GM12878 (cell line): ENCODE results near the gene LY6G6D. TPM values are rescaled to one million over a fixed set of nuclear protein-coding genes. Genes with fewer than 3 reads are reported as not detected.

Experiments
- BACH1 ChIP-seq: fragments of 450-650 bp; IDR thresholded peaks from 2 replicates; pipeline ENCODE4 v1.6.1; 2017; ENCODE audit warnings: mild to moderate bottlenecking, borderline replicate concordance
- BMI1 ChIP-seq: fragments of 450-650 bp; IDR thresholded peaks from 2 replicates; pipeline ENCODE4 v1.6.1; 2016; ENCODE audit warnings: mild to moderate bottlenecking, moderate library complexity, borderline replicate concordance
- CHD1 ChIP-seq: IDR thresholded peaks from 2 replicates; pipeline ENCODE4 v1.6.1; 2012; ENCODE audit warnings: low read depth, low read length, improper control_type of control experiment
- CHD2 ChIP-seq: IDR thresholded peaks from 2 replicates; pipeline ENCODE4 v1.6.1; 2011; ENCODE audit warnings: low read depth, low read length, improper control_type of control experiment, borderline replicate concordance
- E2F8 ChIP-seq: fragments of 450-650 bp; IDR thresholded peaks from 2 replicates; pipeline ENCODE4 v1.6.1; 2018; ENCODE audit warnings: mild to moderate bottlenecking, low read depth, moderate library complexity; ENCODE audit not compliant: partially characterized antibody
- E4F1 ChIP-seq: fragments of 450-650 bp; IDR thresholded peaks from 2 replicates; pipeline ENCODE4 v1.6.1; 2018; ENCODE audit warnings: borderline replicate concordance, mild to moderate bottlenecking; ENCODE audit not compliant: partially characterized antibody
- EGR1 ChIP-seq, 2 experiments: IDR thresholded peaks; 1 replicate in 1 of 2; 2 replicates in 1 of 2; pipeline ENCODE4 v1.6.1; 2011 to 2012; ENCODE audit warnings: low read depth in 2 of 2, low read length in 2 of 2, borderline replicate concordance in 1 of 2, mild to moderate bottlenecking in 1 of 2, moderate library complexity in 1 of 2
- IRF4 ChIP-seq: IDR thresholded peaks from 2 replicates; pipeline ENCODE4 v1.6.1; 2011; ENCODE audit warnings: low read depth, low read length
- JUND ChIP-seq: IDR thresholded peaks from 2 replicates; pipeline ENCODE4 v1.6.1; 2012; ENCODE audit warnings: low read depth, mild to moderate bottlenecking, low read length, improper control_type of control experiment, moderate library complexity
- KAT2A ChIP-seq: conservative IDR thresholded peaks from 2 replicates; pipeline ENCODE4 v1.6.1; 2011; ENCODE audit warnings: low read depth, low read length; ENCODE audit not compliant: control insufficient read depth
- KDM1A ChIP-seq: fragments of 200-600 bp; sonication (generic); IDR thresholded peaks from 2 replicates; pipeline ENCODE4 v1.6.1; 2016; ENCODE audit warnings: borderline replicate concordance
- KLF5 ChIP-seq: fragments of 450-650 bp; IDR thresholded peaks from 2 replicates; pipeline ENCODE4 v1.6.1; 2014; ENCODE audit warnings: mild to moderate bottlenecking; ENCODE audit not compliant: partially characterized antibody
- NFXL1 ChIP-seq: fragments of 450-650 bp; IDR thresholded peaks from 2 replicates; pipeline ENCODE4 v1.6.1; 2017; ENCODE audit warnings: antibody characterized with exemption, mild to moderate bottlenecking, borderline replicate concordance
- NR2F1 ChIP-seq: fragments of 450-650 bp; conservative IDR thresholded peaks from 2 replicates; pipeline ENCODE4 v1.6.1; 2017; ENCODE audit warnings: mild to moderate bottlenecking
- RUNX3 ChIP-seq: IDR thresholded peaks from 2 replicates; pipeline ENCODE4 v1.6.1; 2012; ENCODE audit warnings: low read length, inconsistent platforms
- SREBF1 ChIP-seq: IDR thresholded peaks from 2 replicates; pipeline ENCODE4 v1.6.1; 2012; ENCODE audit warnings: mild to moderate bottlenecking, low read length
- SRF ChIP-seq, 2 experiments: IDR thresholded peaks; 2 replicates each; pipeline ENCODE4 v1.6.1; 2011; ENCODE audit warnings: low read depth in 2 of 2, low read length in 2 of 2, mild to moderate bottlenecking in 1 of 2, moderate library complexity in 1 of 2
- SUPT20H ChIP-seq: IDR thresholded peaks from 2 replicates; pipeline ENCODE4 v1.6.1; 2011; ENCODE audit warnings: low read depth, mild to moderate bottlenecking, low read length, moderate library complexity, borderline replicate concordance; ENCODE audit not compliant: control insufficient read depth
- TAF1 ChIP-seq: IDR thresholded peaks from 2 replicates; pipeline ENCODE4 v1.6.1; 2011; ENCODE audit warnings: mild to moderate bottlenecking, low read depth, low read length, borderline replicate concordance
- TARDBP ChIP-seq: IDR thresholded peaks from 2 replicates; pipeline ENCODE4 v1.6.1; 2016; ENCODE audit warnings: borderline replicate concordance
- polyA plus RNA-seq, 11 experiments: library from polyadenylated mRNA; depleted of rRNA in 4 of 11; unstranded in 6 of 11; stranded (reverse) in 5 of 11; fragments of >200 nt; fragmentation: Nextera tagmentation in 4 of 11; fragmentation: Illumina TruSeq in 1 of 11; extraction: Ambion mirVana in 4 of 11; extraction: Trizol in 1 of 11; gene quantifications; 1 replicate in 1 of 11; 2 replicates in 10 of 11; pipeline versions ENCODE4 v1.2.1 to v1.2.3, GENCODE V29; 2011 to 2016; ENCODE audit warnings: inconsistent platforms in 2 of 11, missing spikeins in 2 of 11, low read depth in 1 of 11
- total RNA-seq, 4 experiments: library from RNA; depleted of rRNA in 3 of 4; stranded (reverse); fragments of >200 nt in 3 of 4; fragmentation: Illumina TruSeq in 1 of 4; extraction: Trizol in 1 of 4; gene quantifications; 2 replicates each; pipeline versions ENCODE4 v1.2.1 to v1.2.3, GENCODE V29; 2013 to 2021
- TF ChIP-seq, protein P1 (sequence below): fragments of 450-650 bp; formaldehyde crosslinking; IDR thresholded peaks from 2 replicates; pipeline ENCODE4 v1.5.0; 2022; ENCODE audit warnings: mild to moderate bottlenecking, missing genetic modification characterization

LY6G6D gene
- total and polyA plus RNA-seq, 10 of the 15 experiments (the other 5 are each of a cell fraction or from before 2014, with no cell fraction given): not detected

DNA sequence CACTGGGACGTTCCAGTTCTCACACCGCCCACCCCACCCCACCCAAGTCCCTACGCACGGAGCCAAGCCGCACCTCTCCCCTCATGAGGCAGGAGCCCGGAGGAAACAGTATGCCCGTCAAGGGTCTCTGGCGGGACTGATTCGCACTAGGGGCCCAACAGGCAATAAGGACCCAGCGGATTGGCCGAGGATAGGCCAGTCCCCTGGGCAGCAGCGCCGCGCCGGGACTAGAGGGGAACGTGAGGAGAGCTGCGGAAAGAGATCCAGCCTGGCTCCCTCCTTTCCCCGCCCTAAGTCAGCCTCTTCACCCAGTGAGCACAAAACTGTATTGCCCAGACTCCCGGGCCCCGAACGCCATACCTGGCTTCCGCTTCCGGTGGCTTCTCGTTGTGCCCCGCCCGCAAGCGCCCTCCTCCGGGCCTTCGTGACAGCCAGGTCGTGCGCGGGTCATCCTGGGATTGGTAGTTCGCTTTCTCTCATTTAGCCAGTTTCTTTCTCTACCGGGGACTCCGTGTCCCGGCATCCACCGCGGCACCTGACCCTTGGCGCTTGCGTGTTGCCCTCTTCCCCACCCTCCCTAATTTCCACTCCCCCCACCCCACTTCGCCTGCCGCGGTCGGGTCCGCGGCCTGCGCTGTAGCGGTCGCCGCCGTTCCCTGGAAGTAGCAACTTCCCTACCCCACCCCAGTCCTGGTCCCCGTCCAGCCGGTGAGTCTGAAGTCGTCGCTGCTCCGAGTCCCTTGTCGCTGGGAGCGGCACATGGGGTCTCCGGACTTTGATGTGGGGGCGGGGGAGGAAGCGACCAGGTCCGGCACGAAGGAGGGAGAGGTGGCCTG lies 49.4 kb upstream of the LY6G6D start, which contains the start of gene CSNK2B (continued):
- TF ChIP-seq E2F8: peak; percentile 76
- TF ChIP-seq TARDBP: peak; percentile 17; the same call in 1 of the 2 replicates
- TF ChIP-seq E4F1: peak; percentile 38
- no peak for TF ChIP-seq IRF4
- peak; percentile 66 for TF ChIP-seq RUNX3
- TF ChIP-seq CHD2: 0 out of 2 replicates have a peak, but pooled peaks have one; percentile 16
- no peak; the same call in 1 of the 2 replicates for TF ChIP-seq BACH1
- TF ChIP-seq SUPT20H: no peak
- TF ChIP-seq KDM1A: no peak
- TF ChIP-seq NR2F1: peak; percentile 59
- TF ChIP-seq, protein P1, sequence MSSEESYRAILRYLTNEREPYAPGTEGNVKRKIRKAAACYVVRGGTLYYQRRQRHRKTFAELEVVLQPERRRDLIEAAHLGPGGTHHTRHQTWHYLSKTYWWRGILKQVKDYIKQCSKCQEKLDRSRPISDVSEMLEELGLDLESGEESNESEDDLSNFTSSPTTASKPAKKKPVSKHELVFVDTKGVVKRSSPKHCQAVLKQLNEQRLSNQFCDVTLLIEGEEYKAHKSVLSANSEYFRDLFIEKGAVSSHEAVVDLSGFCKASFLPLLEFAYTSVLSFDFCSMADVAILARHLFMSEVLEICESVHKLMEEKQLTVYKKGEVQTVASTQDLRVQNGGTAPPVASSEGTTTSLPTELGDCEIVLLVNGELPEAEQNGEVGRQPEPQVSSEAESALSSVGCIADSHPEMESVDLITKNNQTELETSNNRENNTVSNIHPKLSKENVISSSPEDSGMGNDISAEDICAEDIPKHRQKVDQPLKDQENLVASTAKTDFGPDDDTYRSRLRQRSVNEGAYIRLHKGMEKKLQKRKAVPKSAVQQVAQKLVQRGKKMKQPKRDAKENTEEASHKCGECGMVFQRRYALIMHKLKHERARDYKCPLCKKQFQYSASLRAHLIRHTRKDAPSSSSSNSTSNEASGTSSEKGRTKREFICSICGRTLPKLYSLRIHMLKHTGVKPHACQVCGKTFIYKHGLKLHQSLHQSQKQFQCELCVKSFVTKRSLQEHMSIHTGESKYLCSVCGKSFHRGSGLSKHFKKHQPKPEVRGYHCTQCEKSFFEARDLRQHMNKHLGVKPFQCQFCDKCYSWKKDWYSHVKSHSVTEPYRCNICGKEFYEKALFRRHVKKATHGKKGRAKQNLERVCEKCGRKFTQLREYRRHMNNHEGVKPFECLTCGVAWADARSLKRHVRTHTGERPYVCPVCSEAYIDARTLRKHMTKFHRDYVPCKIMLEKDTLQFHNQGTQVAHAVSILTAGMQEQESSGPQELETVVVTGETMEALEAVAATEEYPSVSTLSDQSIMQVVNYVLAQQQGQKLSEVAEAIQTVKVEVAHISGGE (CRISPR knock-in tag): no peak
- TF ChIP-seq CHD1: 0 out of 2 replicates have a peak, but pooled peaks have one; percentile 40
- TF ChIP-seq SREBF1: peak; percentile 79
- peak; percentile 73 for TF ChIP-seq TAF1
- TF ChIP-seq SRF (IDR thresholded peaks at IDR 0.05; ENCODE audit: low read depth in 2 of 2, low read length in 2 of 2): peak; percentile 90 to 94
- peak; percentile 19 for TF ChIP-seq KLF5
- TF ChIP-seq JUND: no peak
- peak in 1 of 2 experiments; percentile 75; a peak in 1 of 3 replicates for TF ChIP-seq EGR1 (IDR thresholded peaks at IDR 0.05; ENCODE audit: borderline replicate concordance in 1 of 2, low read depth in 2 of 2, low read length in 2 of 2)
- TF ChIP-seq BMI1: no peak
- TF ChIP-seq NFXL1: no peak
- TF ChIP-seq KAT2A: no peak
